A673 (cell line): ENCODE data around the gene ACTN2. TPM values are rescaled to one million over a fixed set of nuclear protein-coding genes. Genes with fewer than 3 reads are reported as not detected.

Experiments used
- BruUV-seq: library from RNA; stranded (reverse); fragments of 400-500 nt; replicated peaks from 2 replicates; lab custom pipeline; 2021; lab: Mats Ljungman, UMichigan
- CTCF ChIA-PET: fragments of 300-600 bp; sonication (Branson Sonifier 250); formaldehyde crosslinking; loops from one replicate; lab custom pipeline; 2022; ENCODE audit warnings: antibody characterized with exemption; lab: Charles Lee
- POLR2A ChIA-PET: fragments of 300-600 bp; sonication (Branson Sonifier 250); formaldehyde crosslinking; loops from one replicate; lab custom pipeline; 2022; ENCODE audit warnings: antibody characterized with exemption; ENCODE audit not compliant: low non-redundant PET; lab: Charles Lee
- DNase-seq: peaks from one replicate; pipeline ENCODE4 v3.0.0-alpha.2; 2015; ENCODE audit warnings: low spot score
- H3K27ac ChIP-seq: fragments of 200-600 bp; sonication (generic); 2 replicates; pipeline ENCODE4 v1.5.1; 2016; ENCODE audit warnings: mixed run types, low read depth, mild to moderate bottlenecking, mixed read lengths, antibody characterized with exemption, low read length; ENCODE audit not compliant: poor library complexity, severe bottlenecking
- H3K27me3 ChIP-seq: fragments of 200-600 bp; sonication (generic); replicated peaks from 2 replicates; pipeline ENCODE4 v1.6.1; 2017; ENCODE audit warnings: mixed run types, low read depth, mild to moderate bottlenecking, mixed read lengths, antibody characterized with exemption, low read length; ENCODE audit not compliant: insufficient read depth, poor library complexity
- H3K36me3 ChIP-seq: fragments of 200-600 bp; sonication (generic); 2 replicates; pipeline ENCODE4 v1.6.1; 2016; ENCODE audit warnings: mixed run types, mild to moderate bottlenecking, mixed read lengths, antibody characterized with exemption, low read length; ENCODE audit not compliant: insufficient read depth, poor library complexity, severe bottlenecking
- H3K4me1 ChIP-seq: fragments of 200-600 bp; sonication (generic); 2 replicates; pipeline ENCODE4 v1.6.1; 2017; ENCODE audit warnings: mixed run types, mild to moderate bottlenecking, mixed read lengths, antibody characterized with exemption, low read length; ENCODE audit not compliant: insufficient read depth, poor library complexity, severe bottlenecking
- H3K4me3 ChIP-seq: fragments of 200-600 bp; sonication (generic); 2 replicates; pipeline ENCODE4 v1.5.1; 2016; ENCODE audit warnings: low read depth, mixed run types, mild to moderate bottlenecking, mixed read lengths, low read length; ENCODE audit not compliant: poor library complexity, severe bottlenecking
- H3K9me3 ChIP-seq: fragments of 200-600 bp; sonication (generic); 2 replicates; pipeline ENCODE4 v1.6.1; 2016; ENCODE audit warnings: mixed run types, low read depth, mild to moderate bottlenecking, mixed read lengths, antibody characterized with exemption, low read length; ENCODE audit not compliant: poor library complexity, severe bottlenecking
- EZH2 ChIP-seq: fragments of 200-600 bp; sonication (generic); IDR thresholded peaks from 2 replicates; pipeline ENCODE4 v1.6.1; 2017; ENCODE audit warnings: borderline replicate concordance, low read depth, mild to moderate bottlenecking, mixed read lengths, antibody characterized with exemption, low read length; ENCODE audit not compliant: poor library complexity, severe bottlenecking
- intact Hi-C: fragments of 100-400 bp; cut with micrococcal nuclease; formaldehyde crosslinking; loops from one replicate; pipeline ENCODE4 v1.10.0; 2022; ENCODE audit not compliant: unreplicated experiment
- total RNA-seq: library from RNA; stranded (reverse); gene quantifications from 2 replicates; pipeline ENCODE4 v1.2.3, GENCODE V29; 2021
- TF ChIP-seq, protein P1 (sequence below): fragments of 300-800, 200-600 bp; sonication (generic); conservative IDR thresholded peaks from 2 replicates; pipeline ENCODE4 v1.5.1; 2017; ENCODE audit warnings: low read depth, mild to moderate bottlenecking, antibody characterized with exemption, low read length, moderate library complexity, mixed read lengths

ACTN2 gene
- total RNA-seq, 1 experiment from 2014 or later = 39.4 TPM

DNA sequence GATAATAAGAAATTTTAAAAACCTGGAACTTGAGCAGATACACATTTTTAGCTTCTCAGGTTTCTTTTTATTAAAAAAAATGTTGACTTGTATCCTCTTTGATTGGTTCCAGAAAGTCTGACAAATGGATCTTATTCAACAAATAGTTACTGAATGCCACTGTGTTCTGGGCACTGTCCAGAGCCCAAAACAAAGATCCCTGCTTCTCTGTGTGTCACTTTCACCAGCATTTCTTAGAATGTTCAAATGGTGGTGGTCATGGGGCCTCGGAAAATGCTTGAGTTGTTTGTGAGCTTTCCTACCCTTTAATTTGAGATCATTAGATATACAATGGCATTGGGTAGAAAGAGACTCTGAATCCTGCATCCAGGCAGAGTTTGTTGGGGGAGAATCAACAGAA, 19.9 kb downstream of the ACTN2 start:
- H3K27ac ChIP-seq = peak overlapping the region; percentile 42
- ChIA-PET POLR2A (no interaction called here), CTCF (no interaction called here)
- no peak for DNase-seq
- BruUV-seq = no TSS peak
- no peaks in the 10 kb centered on the region for H3K27me3 ChIP-seq
- H3K4me3 ChIP-seq = no peak overlapping the region
- intact Hi-C loops = no loop called here
- H3K36me3 ChIP-seq = no peaks in the 10 kb centered on the region
- TF ChIP-seq, protein P1, sequence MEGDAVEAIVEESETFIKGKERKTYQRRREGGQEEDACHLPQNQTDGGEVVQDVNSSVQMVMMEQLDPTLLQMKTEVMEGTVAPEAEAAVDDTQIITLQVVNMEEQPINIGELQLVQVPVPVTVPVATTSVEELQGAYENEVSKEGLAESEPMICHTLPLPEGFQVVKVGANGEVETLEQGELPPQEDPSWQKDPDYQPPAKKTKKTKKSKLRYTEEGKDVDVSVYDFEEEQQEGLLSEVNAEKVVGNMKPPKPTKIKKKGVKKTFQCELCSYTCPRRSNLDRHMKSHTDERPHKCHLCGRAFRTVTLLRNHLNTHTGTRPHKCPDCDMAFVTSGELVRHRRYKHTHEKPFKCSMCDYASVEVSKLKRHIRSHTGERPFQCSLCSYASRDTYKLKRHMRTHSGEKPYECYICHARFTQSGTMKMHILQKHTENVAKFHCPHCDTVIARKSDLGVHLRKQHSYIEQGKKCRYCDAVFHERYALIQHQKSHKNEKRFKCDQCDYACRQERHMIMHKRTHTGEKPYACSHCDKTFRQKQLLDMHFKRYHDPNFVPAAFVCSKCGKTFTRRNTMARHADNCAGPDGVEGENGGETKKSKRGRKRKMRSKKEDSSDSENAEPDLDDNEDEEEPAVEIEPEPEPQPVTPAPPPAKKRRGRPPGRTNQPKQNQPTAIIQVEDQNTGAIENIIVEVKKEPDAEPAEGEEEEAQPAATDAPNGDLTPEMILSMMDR = no peak
- no peak for TF ChIP-seq EZH2
- H3K4me1 ChIP-seq = peaks cover 68% of the 10 kb centered on the region
- H3K9me3 ChIP-seq = no peaks in the 10 kb centered on the region

DNA sequence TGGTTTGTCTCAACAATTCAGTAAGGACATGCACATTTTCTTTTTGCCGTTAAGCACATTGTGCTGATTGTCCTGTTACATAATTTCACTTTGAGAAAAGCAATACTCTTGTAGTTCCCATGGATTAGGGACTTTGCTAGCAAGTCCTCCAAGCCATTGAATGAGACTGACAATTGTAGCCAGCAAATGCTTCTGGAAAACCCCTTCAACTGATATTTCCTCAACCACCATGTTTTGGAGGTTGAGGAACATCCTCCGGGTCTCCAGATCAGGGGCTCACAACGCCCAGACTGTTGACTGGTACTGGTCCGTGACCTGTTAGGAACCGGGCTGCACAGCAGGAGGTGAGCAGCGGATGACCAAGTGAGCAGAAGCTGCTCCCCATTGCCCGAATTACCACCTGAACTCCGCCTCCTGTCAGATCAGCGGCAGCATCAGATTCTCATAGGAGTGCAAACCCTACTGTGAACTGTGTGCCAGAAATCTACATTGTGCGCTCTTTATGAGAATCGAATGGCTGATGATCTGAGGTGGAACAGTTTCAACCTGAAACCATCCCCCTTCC, 24.1 kb downstream of the ACTN2 start:
- no peak for DNase-seq
- H3K27ac ChIP-seq = no peak overlapping the region
- TF ChIP-seq, protein P1 = no peak
- TF ChIP-seq EZH2 = no peak
- intact Hi-C loops = no loop called here
- no peaks in the 10 kb centered on the region for H3K36me3 ChIP-seq
- H3K9me3 ChIP-seq = no peaks in the 10 kb centered on the region
- no TSS peak for BruUV-seq
- H3K4me3 ChIP-seq = no peak overlapping the region
- POLR2A ChIA-PET = no interaction called here
- no peaks in the 10 kb centered on the region for H3K27me3 ChIP-seq
- peaks cover 26% of the 10 kb centered on the region for H3K4me1 ChIP-seq
- CTCF ChIA-PET = no interaction called here

DNA sequence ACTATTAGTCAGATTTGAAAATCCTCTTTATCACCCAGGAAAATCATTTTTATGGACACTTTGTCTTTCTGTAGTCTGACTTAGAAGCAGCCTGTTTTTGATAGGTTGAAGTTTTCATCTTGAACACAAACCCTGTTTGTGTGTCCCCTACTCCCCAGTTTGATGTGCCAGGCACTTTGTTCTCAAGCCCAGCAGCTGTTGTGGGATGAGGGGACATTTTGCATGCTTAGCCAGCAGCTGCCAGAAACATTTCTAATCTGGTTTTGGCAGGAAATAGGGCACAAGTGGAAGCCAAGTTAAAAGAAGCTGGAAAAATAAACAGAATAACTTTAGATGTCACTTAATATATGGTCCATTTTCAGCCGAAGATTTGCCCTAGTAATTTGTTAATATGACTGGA, 29.9 kb downstream of the ACTN2 start:
- Histone ChIP-seq H3K27ac (no peak overlapping the region), H3K9me3 (no peaks in the 10 kb centered on the region), H3K36me3 (peaks cover 29% of the 10 kb centered on the region), H3K27me3 (no peaks in the 10 kb centered on the region), H3K4me3 (no peak overlapping the region), H3K4me1 (peaks cover 23% of the 10 kb centered on the region)
- ChIA-PET POLR2A (interaction anchor here (0.7 kb wide), 1 partner anchor 33 kb away, joined by 5 read pairs; no protein-coding TSS in a partner anchor), CTCF (no interaction called here)
- no peak for TF ChIP-seq EZH2
- TF ChIP-seq, protein P1 = no peak
- BruUV-seq = no TSS peak
- intact Hi-C loops = no loop called here
- no peak for DNase-seq
